ENCODE data around the gene YEATS2. TPM values are rescaled to one million over a fixed set of nuclear protein-coding genes. Genes with fewer than 3 reads are reported as not detected.
"Not testable (repeated sequence)": the region's sequence is repeated elsewhere in the genome, so short reads cannot be mapped to it uniquely, and the experiment has no call there.

YEATS2 gene
- total and polyA plus RNA-seq, 12 donors, result 4.9 to 27.1 (median 14.0) TPM

DNA sequence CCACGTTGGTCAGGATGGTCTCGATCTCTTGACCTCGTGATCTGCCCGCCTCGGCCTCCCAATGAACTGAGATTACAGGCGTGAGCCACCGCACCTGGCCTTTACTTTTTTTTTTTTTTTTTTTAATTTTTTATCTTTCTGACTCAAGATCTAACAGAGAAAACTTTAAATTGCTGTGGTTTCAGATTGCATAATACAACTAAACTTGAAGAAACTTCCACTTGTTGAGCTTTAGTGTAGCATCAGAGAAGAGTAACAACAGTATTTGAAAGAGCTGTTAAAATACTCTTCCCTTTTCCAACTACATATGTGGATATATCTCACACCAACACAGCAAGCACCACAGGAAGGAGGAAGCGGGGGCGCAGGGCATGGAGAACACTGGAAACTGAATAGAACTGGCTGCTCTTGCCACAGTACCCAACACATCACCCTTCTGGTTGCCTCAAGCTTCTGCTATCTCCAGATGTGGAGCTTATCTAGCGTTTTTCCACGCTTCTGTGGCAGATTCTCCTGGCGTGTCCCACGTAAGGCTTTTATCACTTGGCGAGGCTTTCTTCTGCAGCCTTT, 82.4 kb downstream of the YEATS2 start:
- WGBS, 4 donors, result 84 to 91% (median 86%) methylated on average over 14 of the region's 14 CpGs
- TF ChIP-seq POLR2A (IDR thresholded peaks at IDR 0.05), result no peak
- TF ChIP-seq, protein P1, sequence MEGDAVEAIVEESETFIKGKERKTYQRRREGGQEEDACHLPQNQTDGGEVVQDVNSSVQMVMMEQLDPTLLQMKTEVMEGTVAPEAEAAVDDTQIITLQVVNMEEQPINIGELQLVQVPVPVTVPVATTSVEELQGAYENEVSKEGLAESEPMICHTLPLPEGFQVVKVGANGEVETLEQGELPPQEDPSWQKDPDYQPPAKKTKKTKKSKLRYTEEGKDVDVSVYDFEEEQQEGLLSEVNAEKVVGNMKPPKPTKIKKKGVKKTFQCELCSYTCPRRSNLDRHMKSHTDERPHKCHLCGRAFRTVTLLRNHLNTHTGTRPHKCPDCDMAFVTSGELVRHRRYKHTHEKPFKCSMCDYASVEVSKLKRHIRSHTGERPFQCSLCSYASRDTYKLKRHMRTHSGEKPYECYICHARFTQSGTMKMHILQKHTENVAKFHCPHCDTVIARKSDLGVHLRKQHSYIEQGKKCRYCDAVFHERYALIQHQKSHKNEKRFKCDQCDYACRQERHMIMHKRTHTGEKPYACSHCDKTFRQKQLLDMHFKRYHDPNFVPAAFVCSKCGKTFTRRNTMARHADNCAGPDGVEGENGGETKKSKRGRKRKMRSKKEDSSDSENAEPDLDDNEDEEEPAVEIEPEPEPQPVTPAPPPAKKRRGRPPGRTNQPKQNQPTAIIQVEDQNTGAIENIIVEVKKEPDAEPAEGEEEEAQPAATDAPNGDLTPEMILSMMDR (IDR thresholded peaks at IDR 0.05), result no peak
- Histone ChIP-seq H3K27ac (no peak overlapping the region), H3K4me3 (no peak overlapping the region), H3K9me3 (replicated peaks in 1 of 3) (no peaks in the 10 kb centered on the region), H3K36me3 (replicated peaks in 1 of 2) (peaks cover 0 to 50% of the 10 kb centered on the region in 2 donors), H3K4me1 (replicated peaks in 1 of 2) (peaks cover 0 to 14% of the 10 kb centered on the region in 2 donors), H3K27me3 (no peaks in the 10 kb centered on the region)
- intact Hi-C loops (cut with DNase I), result no loop called here
- DNase-seq, result peak in 1 of 7 donors; percentile 13

DNA sequence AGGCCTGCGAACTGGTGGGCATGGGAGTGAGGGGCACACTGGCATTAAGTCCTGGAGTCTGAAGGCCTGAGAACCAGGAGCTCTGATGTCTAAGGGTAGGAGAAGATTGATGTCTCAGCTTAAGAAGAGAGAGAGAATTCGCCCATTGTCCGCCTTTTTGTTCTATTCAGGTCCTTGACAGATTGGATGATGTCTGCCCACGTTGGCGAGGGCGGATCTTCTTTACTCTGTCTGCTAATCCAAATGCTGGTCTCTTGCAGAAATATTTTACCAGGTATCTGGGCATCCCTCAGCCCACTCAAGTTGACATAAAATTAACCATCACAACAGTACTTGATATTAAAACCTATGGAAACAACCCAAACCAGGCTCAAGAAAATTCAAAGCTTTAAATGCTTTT, 83.6 kb downstream of the YEATS2 start:
- H3K4me3 ChIP-seq, result no peak overlapping the region
- H3K9me3 ChIP-seq (replicated peaks in 1 of 3), result no peaks in the 10 kb centered on the region
- H3K27me3 ChIP-seq, result no peaks in the 10 kb centered on the region
- no peak for DNase-seq
- intact Hi-C loops (cut with DNase I), result no loop called here
- WGBS, 4 donors, result 90 to 96% (median 95%) methylated on average over 6 of the region's 6 CpGs
- TF ChIP-seq, protein P1 (IDR thresholded peaks at IDR 0.05), result no peak
- no peak for TF ChIP-seq POLR2A (IDR thresholded peaks at IDR 0.05)
- peaks cover 0 to 14% of the 10 kb centered on the region in 2 donors for H3K4me1 ChIP-seq (replicated peaks in 1 of 2)
- no peak overlapping the region for H3K27ac ChIP-seq
- peaks cover 0 to 51% of the 10 kb centered on the region in 2 donors for H3K36me3 ChIP-seq (replicated peaks in 1 of 2)

GRCh38 chr3:183782576-183783276, 85.1 kb downstream of the YEATS2 start:
- Histone ChIP-seq H3K4me1 (replicated peaks in 1 of 2) (peaks cover 0 to 14% of the 10 kb centered on the region in 2 donors), H3K27me3 (no peaks in the 10 kb centered on the region), H3K36me3 (replicated peaks in 1 of 2) (peaks cover 0 to 54% of the 10 kb centered on the region in 2 donors), H3K9me3 (replicated peaks in 1 of 3) (no peaks in the 10 kb centered on the region), H3K27ac (peak overlapping the region in 1 of 5 donors; percentile 4), H3K4me3 (no peak overlapping the region)
- WGBS, 4 donors, result 65 to 73% (median 70%) methylated on average over 7 of the region's 7 CpGs
- no peak for DNase-seq
- intact Hi-C loops (cut with DNase I), result no loop called here
- no peak for TF ChIP-seq POLR2A (IDR thresholded peaks at IDR 0.05)
- TF ChIP-seq, protein P1 (IDR thresholded peaks at IDR 0.05), result no peak

- H3K9me3 ChIP-seq (replicated peaks in 1 of 3); intact Hi-C loops (cut with DNase I): not testable (repeated sequence)
- WGBS, 4 donors, result 75 to 88% (median 77%) methylated on average over 10 of the region's 10 CpGs
Observed at GRCh38 chr3:183784503-183784902, 86.9 kb downstream of the YEATS2 start.

More at GRCh38 chr3:183784503-183784902, 86.9 kb downstream of the YEATS2 start:
- not testable (repeated sequence) for H3K27me3 ChIP-seq, H3K4me3 ChIP-seq, H3K27ac ChIP-seq
- peak in 2 of 7 donors; percentile 26 to 39 for DNase-seq
- Histone ChIP-seq H3K4me1 (replicated peaks in 1 of 2) (peaks cover 0 to 14% of the 10 kb centered on the region in 2 donors), H3K36me3 (replicated peaks in 1 of 2) (peaks cover 0 to 38% of the 10 kb centered on the region in 2 donors)
